Measurements from ENCODE around the gene LTC4S.

Gene LTC4S

GRCh38 chr5:179769796-179770195, 24.0 kb upstream of the LTC4S start:
- DNase-seq (ENCODE audit: extremely low read depth, low read depth): no peak
- no peak overlapping the region for H3K4me3 ChIP-seq (replicated peaks; ENCODE audit: low read depth, low read length)
- no peak for TF ChIP-seq CTCF (IDR thresholded peaks at IDR 0.05; ENCODE audit: low read depth, low read length, missing control alignments)

DNA sequence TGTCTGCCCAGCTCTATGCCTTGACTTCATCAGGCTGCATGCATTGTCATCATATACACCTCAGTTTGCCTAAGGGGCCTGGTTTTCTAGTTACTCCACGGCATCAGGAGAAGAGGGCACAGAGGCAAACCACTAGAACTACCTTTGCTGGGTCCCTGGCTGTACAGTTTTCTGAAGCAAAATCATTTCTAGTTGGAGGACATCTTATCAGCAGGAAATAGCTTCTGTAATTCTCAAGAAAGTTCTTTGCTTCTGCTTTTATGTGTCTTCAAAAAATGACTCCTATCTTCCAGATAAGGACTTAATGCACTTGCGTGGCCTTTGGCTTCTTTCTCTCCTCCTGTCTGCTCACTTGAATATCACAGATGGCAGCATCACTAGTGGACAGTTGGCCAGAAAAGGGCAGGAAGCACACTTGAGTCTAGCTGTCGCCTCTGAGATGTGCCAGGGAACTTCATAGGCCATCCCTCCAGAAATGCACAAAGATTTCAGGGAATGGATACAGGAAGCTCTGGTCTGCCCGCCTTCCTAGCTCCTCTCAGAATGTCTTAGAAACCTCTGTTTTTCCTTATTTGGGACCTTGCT, 22.4 kb upstream of the LTC4S start:
- no peak for TF ChIP-seq CTCF (IDR thresholded peaks at IDR 0.05; ENCODE audit: low read depth, low read length, missing control alignments)
- H3K4me3 ChIP-seq (replicated peaks; ENCODE audit: low read depth, low read length): no peak overlapping the region
- DNase-seq (ENCODE audit: extremely low read depth, low read depth): no peak

DNA sequence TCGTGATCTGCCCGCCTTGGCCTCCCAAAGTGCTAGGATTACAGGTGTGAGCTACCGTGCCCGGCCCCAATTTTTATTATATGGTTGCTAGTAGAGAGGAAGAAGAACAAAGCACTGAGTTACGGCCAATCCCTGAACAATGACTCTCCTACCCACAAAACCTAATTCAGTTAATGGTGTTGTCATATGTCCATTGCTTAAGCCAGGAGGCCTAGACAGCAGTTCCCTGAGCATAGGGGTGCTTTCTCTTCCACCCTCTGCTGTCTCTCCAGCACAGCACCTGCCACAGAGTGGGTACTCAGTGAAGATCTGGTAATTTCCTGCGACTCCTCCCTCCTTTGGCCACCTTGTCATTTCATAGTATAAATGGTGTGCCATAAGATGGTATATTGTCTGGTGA, 21.4 kb upstream of the LTC4S start:
- TF ChIP-seq CTCF (IDR thresholded peaks at IDR 0.05; ENCODE audit: low read depth, low read length, missing control alignments): no peak
- no peak overlapping the region for H3K4me3 ChIP-seq (replicated peaks; ENCODE audit: low read depth, low read length)
- no peak for DNase-seq (ENCODE audit: extremely low read depth, low read depth)

DNA sequence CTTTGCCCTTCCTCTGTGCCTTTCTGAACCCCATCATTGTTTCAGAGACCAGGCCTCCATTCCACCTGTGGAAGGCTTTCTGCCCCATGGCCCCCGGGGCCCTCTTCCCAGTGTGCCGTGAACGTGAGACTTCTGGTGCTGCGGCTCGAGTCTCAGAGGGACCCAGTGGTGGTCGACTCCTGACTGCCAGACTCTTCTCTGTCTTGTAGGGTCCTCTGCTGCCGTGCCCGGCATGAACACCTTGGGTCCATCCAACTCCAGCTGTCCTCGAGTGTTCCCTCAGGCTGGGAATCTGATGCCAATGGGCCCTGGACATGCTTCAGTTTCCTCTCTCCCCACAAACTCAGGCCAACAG, 20.1 kb upstream of the LTC4S start:
- no peak for TF ChIP-seq CTCF (IDR thresholded peaks at IDR 0.05; ENCODE audit: low read depth, low read length, missing control alignments)
- no peak for DNase-seq (ENCODE audit: extremely low read depth, low read depth)
- H3K4me3 ChIP-seq (replicated peaks; ENCODE audit: low read depth, low read length): no peak overlapping the region

- no peak for TF ChIP-seq CTCF (IDR thresholded peaks at IDR 0.05; ENCODE audit: low read depth, low read length, missing control alignments)
- no peak for DNase-seq (ENCODE audit: extremely low read depth, low read depth)
- H3K4me3 ChIP-seq (replicated peaks; ENCODE audit: low read depth, low read length): no peak overlapping the region
Observed at GRCh38 chr5:179774442-179774841, 19.3 kb upstream of the LTC4S start.

- H3K4me3 ChIP-seq (replicated peaks; ENCODE audit: low read depth, low read length): no peak overlapping the region
- no peak for TF ChIP-seq CTCF (IDR thresholded peaks at IDR 0.05; ENCODE audit: low read depth, low read length, missing control alignments)
- no peak for DNase-seq (ENCODE audit: extremely low read depth, low read depth)
Observed at GRCh38 chr5:179776411-179776938, 17.3 kb upstream of the LTC4S start.

DNA sequence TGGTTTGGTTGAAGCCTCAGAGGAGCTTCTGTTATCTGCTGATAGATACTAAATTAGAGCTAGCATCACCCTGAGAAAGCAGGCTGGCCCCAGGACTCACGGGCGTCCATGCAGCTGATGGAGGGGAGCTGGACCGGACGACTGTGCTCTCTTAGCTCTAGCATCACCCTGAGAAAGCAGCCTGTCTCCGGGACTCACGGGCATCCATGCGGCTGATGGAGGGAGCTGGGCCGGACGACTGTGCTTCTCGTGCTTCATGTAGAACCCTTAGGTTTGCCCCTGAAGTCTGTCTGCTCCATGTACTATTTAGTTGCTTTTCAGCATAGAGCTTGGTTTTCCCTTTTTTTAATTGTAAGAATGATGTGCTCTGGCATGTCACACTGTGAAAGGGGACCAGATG, 16.3 kb upstream of the LTC4S start:
- no peak for TF ChIP-seq CTCF (IDR thresholded peaks at IDR 0.05; ENCODE audit: low read depth, low read length, missing control alignments)
- H3K4me3 ChIP-seq (replicated peaks; ENCODE audit: low read depth, low read length): no peak overlapping the region
- DNase-seq (ENCODE audit: extremely low read depth, low read depth): no peak
